ENCODE data around the gene OR12D1. TPM values are rescaled to one million over a fixed set of nuclear protein-coding genes. Genes with fewer than 3 reads are reported as not detected.

Gene OR12D1
- polyA plus RNA-seq, 2 of the 4 experiments (the other 2 are of a cell fraction), result not detected

DNA sequence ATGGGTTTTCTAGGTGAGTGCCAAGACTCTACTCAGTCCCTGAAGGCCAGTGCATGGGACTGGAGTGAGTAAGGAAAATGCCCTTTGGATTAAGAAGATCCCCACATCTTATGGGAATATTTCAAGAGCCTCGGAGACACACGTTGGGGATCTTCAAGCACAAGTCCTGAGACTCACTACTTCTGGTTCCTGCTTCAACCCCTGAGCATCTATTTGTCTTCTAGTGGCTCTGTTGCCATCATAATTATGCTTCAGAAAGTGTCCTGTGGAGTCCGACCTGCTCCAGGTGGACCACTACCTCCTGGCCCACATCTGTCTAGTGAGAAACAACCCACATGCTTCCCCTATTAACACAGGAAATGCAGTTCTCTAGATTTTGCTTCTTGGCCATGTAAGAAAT lies 46.0 kb upstream of the OR12D1 start, which contains the start of gene OR5V1 (continued):
- TF ChIP-seq, protein P1, sequence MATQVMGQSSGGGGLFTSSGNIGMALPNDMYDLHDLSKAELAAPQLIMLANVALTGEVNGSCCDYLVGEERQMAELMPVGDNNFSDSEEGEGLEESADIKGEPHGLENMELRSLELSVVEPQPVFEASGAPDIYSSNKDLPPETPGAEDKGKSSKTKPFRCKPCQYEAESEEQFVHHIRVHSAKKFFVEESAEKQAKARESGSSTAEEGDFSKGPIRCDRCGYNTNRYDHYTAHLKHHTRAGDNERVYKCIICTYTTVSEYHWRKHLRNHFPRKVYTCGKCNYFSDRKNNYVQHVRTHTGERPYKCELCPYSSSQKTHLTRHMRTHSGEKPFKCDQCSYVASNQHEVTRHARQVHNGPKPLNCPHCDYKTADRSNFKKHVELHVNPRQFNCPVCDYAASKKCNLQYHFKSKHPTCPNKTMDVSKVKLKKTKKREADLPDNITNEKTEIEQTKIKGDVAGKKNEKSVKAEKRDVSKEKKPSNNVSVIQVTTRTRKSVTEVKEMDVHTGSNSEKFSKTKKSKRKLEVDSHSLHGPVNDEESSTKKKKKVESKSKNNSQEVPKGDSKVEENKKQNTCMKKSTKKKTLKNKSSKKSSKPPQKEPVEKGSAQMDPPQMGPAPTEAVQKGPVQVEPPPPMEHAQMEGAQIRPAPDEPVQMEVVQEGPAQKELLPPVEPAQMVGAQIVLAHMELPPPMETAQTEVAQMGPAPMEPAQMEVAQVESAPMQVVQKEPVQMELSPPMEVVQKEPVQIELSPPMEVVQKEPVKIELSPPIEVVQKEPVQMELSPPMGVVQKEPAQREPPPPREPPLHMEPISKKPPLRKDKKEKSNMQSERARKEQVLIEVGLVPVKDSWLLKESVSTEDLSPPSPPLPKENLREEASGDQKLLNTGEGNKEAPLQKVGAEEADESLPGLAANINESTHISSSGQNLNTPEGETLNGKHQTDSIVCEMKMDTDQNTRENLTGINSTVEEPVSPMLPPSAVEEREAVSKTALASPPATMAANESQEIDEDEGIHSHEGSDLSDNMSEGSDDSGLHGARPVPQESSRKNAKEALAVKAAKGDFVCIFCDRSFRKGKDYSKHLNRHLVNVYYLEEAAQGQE (IDR thresholded peaks at IDR 0.05), result no peak
- no peak for TF ChIP-seq JUNB (IDR thresholded peaks at IDR 0.05)

DNA sequence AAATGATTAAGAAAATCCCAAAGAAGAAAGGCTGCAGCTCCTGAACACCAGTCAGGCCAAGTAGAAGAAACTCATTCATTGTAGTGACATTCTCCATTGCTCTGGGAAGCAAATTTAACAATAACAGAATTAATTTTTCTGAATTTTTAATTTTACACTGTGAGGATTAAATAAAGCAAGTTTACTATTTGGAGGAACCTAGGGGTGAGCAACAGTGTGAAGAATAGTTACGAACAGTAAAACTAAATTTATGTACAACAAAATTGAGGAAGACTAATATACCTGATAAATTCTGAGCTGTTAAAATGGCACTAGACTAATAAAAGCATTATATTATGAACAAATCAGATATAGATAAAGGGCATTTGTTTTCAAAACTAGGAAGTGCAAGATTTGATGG lies 39.5 kb upstream of the OR12D1 start, which contains the start of gene OR12D3:
Gene OR12D3, minus strand, starts transcription at position 101 of the 400 bp plus-strand sequence. Its CDS starts 4 bp downstream, at position 97.
- no peak for TF ChIP-seq HMGXB4 (CRISPR knock-in tag; IDR thresholded peaks at IDR 0.05; ENCODE audit: borderline replicate concordance)
- no peak for TF ChIP-seq EP300 (IDR thresholded peaks at IDR 0.05)
- TF ChIP-seq ZFP36 (IDR thresholded peaks at IDR 0.05; ENCODE audit: borderline replicate concordance, partially characterized antibody), result no peak
- no peak for TF ChIP-seq RCOR1 (IDR thresholded peaks at IDR 0.05; ENCODE audit: low read depth, low read length)
- no peaks in the 10 kb centered on the region for H3K4me1 ChIP-seq
- ATAC-seq, result no peak
- no peak for FAIRE-seq
- H3K27ac ChIP-seq, result no peak within 1 kb of the TSS
- 31% methylated on average over 1 of the region's 1 CpG for WGBS (ENCODE audit: missing lambda C conversion rate)
- no peak within 1 kb of the TSS for H3K4me2 ChIP-seq
- no peak for DNase-seq (ENCODE audit: low read depth in 1 of 2, low spot score in 1 of 2)
- no peak within 1 kb of the TSS for H3K4me3 ChIP-seq
- ChIA-PET POLR2A (no interaction called here), CTCF (interaction anchor here (0.8 to 2.1 kb wide), 2 partner anchors 213 to 219 kb away, joined by 3 to 7 read pairs; no protein-coding TSS in a partner anchor)
- H3K9me3 ChIP-seq, result no peaks in the 10 kb centered on the region

GRCh38 chr6:29376003-29376402 lies 38.7 kb upstream of the OR12D1 start:
- Histone ChIP-seq H3K4me1 (no peaks in the 10 kb centered on the region), H3K4me2 (no peak overlapping the region), H3K27ac (no peak overlapping the region), H3K4me3 (no peak overlapping the region), H3K9me3 (no peaks in the 10 kb centered on the region)
- POLR2A ChIA-PET, result no interaction called here
- TF ChIP-seq SREBF2 (IDR thresholded peaks at IDR 0.05) (no peak), USF2 (IDR thresholded peaks at IDR 0.05) (no peak), KDM5A (IDR thresholded peaks at IDR 0.05) (no peak), HDAC2 (IDR thresholded peaks at IDR 0.05) (no peak), RAD21 (conservative IDR thresholded peaks at IDR 0.05 in 1 of 2, IDR thresholded peaks at IDR 0.05 in 1 of 2) (peak; percentile 19 to 22; a peak in 2 of 5 replicates)
- DNase-seq (ENCODE audit: low read depth in 1 of 2, low spot score in 1 of 2) (peak in 1 of 2 experiments; percentile 4), ATAC-seq (no peak), FAIRE-seq (no peak)
- CTCF ChIA-PET, result interaction anchor here (0.8 to 2.1 kb wide), 2 partner anchors 212 to 278 kb away, joined by 4 to 7 read pairs; no protein-coding TSS in a partner anchor

DNA sequence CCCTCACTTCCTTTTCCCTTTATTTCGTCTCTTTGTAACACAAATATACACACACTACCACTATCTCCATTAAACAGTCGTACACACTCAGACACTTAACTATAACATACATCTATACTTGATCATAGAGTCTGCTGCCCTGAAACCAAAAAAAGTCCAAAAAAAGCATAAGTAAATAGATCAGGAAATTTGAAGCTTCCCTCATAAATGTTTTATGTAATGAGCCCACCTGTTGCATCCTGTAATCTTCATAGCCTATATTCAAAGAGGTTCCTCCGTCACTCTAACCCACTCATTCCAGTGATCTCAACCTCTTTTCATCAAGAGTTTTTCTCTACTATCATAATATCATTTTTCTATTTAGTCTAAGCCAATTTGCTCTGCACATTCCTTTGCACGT lies 26.2 kb upstream of the OR12D1 start:
- H3K27ac ChIP-seq, result no peak overlapping the region
- no peak overlapping the region for H3K4me2 ChIP-seq
- CTCF ChIA-PET, result no interaction called here
- H3K4me1 ChIP-seq, result no peaks in the 10 kb centered on the region
- no peak overlapping the region for H3K4me3 ChIP-seq
- no peak for DNase-seq (ENCODE audit: low read depth in 1 of 2, low spot score in 1 of 2)
- no peaks in the 10 kb centered on the region for H3K9me3 ChIP-seq
- POLR2A ChIA-PET, result no interaction called here
- FAIRE-seq, result no peak
- no peak for ATAC-seq
- under 1% methylated on average over 4 of the region's 4 CpGs for WGBS (ENCODE audit: missing lambda C conversion rate)
- no peak for TF ChIP-seq CTCF (IDR thresholded peaks at IDR 0.05)
- TF ChIP-seq HOXB5 (CRISPR knock-in tag; IDR thresholded peaks at IDR 0.05), result no peak
- TF ChIP-seq SMC3 (IDR thresholded peaks at IDR 0.05), result no peak
- TF ChIP-seq EHF (CRISPR knock-in tag; IDR thresholded peaks at IDR 0.05), result no peak
- TF ChIP-seq KDM1A (IDR thresholded peaks at IDR 0.05; ENCODE audit: low read depth), result no peak
- TF ChIP-seq CBX2 (IDR thresholded peaks at IDR 0.05; ENCODE audit: borderline replicate concordance, low read depth), result no peak
- no peak for TF ChIP-seq KDM5A (IDR thresholded peaks at IDR 0.05)
- TF ChIP-seq HDAC2 (IDR thresholded peaks at IDR 0.05), result no peak
- TF ChIP-seq TFCP2L1 (CRISPR knock-in tag; IDR thresholded peaks at IDR 0.05), result no peak
- no peak for TF ChIP-seq RNF2 (IDR thresholded peaks at IDR 0.05; ENCODE audit: borderline replicate concordance, low read depth)
- no peak for TF ChIP-seq FOSB (CRISPR knock-in tag; IDR thresholded peaks at IDR 0.05)
- TF ChIP-seq ZC3H11A (IDR thresholded peaks at IDR 0.05), result no peak
- no peak for TF ChIP-seq ZNF302 (CRISPR knock-in tag; IDR thresholded peaks at IDR 0.05)
